ENCODE results near the gene F2R.
A peak's percentile ranks its signal among the peaks of the same experiment; 100 is the strongest.
"Not testable (repeated sequence)": the region's sequence is repeated elsewhere in the genome, so short reads cannot be mapped to it uniquely, and the experiment has no call there.

The F2R gene

DNA sequence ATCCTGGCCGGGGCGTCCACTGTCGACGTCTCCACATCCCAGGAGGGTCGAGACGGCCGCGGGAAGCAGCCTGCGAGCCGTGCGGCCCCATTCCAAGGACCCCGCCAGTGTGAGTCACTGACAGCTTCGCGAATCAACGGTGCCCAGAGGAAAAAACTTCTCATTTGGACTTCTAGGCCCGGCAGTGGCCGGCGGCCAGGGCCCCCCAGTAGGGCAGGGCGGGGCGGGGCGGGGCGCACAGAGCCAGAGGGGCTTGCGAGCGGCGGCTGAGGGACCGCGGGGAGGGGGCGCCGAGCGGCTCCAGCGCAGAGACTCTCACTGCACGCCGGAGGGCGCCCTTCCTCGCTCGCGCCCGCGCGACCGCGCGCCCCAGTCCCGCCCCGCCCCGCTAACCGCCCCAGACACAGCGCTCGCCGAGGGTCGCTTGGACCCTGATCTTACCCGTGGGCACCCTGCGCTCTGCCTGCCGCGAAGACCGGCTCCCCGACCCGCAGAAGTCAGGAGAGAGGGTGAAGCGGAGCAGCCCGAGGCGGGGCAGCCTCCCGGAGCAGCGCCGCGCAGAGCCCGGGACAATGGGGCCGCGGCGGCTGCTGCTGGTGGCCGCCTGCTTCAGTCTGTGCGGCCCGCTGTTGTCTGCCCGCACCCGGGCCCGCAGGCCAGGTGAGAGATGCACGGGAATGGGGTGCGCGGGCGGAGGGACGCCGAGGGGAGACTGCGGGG is at the start of gene F2R:
Gene F2R (plus strand): TSS at position 391 of the 720 bp plus-strand sequence. CDS start 182 bp downstream, at position 573.
- DNase-seq = peak; percentile 67

- DNase-seq = no peak
These were observed 48.4 kb upstream of the F2R start for GRCh38 chr5:76667495-76667894.

GRCh38 chr5:76669245-76669644 is 46.7 kb upstream of the F2R start:
- no peak for DNase-seq

DNA sequence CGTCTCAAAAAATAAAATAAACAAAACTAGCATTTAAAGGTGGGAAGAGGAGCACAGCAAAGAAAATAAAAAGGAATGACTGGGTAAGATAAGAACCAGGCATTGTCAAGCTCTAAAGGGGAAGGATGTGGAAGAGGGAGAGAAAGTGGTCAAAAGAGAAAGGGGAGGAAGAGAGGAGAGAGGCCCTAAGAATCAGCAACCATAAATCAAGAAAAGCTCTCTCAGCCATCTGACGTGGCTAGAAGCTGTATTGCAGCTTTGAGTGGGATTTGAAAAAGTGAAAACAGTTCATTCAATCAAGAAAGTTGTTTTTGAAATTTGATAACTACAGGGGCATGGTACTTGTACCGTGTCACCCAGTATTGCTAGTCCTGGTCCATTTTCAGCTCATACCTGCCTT is 45.4 kb upstream of the F2R start:
- DNase-seq = no peak

- DNase-seq = no peak
These were observed 43.7 kb upstream of the F2R start for GRCh38 chr5:76672242-76672641.

DNA sequence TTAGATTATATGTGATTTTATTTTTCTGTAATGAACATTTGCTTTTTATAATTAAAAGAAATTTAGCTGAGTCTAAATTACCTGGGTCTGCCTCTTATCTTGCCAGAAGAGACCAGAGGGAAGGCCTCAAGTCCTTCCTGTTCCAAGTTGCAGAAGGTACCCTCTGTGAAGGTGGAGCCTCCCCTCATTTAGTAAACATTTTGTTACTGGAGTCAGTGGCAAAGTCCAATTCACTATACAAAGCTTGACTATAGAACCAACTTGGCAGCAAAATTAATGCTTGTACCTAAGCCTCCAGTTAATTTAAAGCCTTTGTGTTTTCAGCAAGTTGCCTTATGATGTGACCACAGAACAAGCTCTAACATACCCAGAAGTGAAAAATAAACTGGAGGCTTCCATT is 42.8 kb upstream of the F2R start:
- no peak for DNase-seq

- DNase-seq = no peak
These were observed 41.4 kb upstream of the F2R start for GRCh38 chr5:76674330-76675066.

DNA sequence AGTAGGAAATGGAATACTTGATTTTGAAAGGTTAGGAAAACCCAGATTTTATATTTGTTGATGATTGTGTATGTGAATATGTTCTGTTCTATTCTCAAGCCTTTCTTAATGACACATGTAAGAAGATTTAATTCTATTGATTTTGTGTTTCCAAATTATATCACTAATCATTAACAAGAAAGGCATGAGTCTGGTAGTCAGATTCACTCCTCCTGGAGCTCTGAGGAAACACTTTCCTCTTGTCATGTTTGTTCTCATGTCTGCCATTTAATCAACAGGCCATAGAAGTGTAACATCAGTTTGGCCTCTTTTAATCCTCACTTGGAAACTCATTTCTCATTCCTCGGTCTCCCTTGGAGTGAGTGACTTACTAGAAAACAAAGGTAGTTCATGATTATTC is 40.6 kb upstream of the F2R start:
- DNase-seq = no peak

DNA sequence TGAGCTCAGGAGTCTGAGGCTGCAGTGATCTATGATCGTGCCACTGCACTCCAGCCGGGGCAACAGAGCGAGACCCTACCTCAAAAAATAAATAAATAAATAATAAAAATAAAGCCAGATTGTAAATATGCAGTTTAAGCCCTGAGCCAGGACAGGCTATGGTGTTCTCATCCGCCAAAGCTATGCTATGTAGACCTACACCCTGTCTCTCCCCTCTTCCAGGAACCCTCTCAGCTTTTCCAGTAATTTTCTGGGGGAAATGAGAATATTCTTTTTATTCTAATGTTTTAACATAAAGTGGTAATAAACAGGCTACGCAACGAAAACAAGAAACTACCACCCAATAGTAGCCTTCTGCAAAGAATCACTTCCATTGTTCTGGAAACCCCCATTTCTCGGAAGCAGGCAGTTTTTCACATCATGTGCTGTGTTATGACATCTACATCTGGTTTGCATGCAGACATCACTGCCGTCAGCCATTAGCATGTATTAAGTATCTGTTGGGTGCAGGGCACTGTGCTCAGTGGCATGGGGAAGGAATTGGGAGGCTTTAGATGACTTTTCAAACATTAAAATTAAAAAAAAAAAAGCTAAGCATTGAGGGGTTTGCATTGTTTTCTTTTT is 38.0 kb upstream of the F2R start:
- no peak for DNase-seq

DNA sequence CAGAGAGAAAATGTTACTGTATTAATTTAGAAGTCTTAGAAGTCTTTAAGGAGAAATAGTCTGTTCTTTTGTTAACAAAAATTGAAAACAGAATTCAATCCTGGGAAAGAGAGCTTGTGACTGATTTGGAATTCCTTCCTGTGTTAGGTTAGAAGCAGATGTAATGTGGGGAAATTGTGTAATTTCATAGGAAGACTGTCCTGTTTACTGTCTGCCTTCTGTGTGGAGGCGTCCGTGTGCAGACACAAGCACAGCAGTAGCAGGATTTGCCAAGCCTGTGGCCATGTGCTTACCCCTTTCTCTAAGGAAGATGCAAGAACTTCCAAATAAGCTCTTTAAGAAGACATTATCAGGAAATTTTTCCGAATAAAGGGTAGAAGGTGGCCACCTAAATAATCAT is 36.7 kb upstream of the F2R start:
- DNase-seq = no peak

GRCh38 chr5:76680826-76681225 is 35.1 kb upstream of the F2R start:
- DNase-seq = not testable (repeated sequence)

- no peak for DNase-seq
These were observed 34.6 kb upstream of the F2R start for GRCh38 chr5:76681287-76681686.

GRCh38 chr5:76682387-76682786 is 33.5 kb upstream of the F2R start:
- DNase-seq = no peak

GRCh38 chr5:76683816-76684731 is 31.9 kb upstream of the F2R start:
- DNase-seq = no peak

DNA sequence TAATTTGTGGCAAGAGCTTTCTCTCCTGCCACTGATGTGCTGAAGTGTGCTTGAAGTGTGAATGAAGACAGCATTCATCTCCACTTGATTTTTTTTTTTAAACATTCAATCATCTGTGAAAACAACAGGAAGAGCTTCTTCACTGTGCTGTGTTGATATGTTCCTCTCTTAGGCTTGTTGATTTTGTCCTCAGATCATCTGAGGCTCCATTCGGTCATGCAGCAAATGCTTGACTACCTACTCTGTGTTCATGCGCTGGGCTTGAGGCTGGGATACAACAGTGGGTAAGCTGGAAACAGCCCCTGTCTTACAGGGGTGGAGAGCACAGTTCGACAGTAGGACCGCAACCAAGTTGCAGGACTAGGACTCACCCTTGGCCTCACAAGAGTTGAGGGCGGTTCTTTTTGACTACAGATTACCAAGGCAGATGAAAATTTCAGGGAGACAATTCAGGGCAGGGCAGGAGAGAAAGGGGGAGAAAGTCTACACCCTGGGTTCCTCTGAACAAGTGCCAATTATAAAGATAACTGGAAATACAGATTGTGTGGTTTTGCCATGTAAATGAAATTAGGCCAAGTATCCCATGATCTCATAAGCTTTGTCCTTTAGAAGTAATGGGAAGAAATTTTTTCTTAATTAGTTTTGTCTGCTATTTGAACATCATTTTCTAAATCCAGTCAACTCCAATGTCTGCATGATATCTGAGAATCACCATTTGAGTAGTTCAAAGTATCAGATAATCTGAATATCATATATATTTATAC is 31.0 kb upstream of the F2R start:
- no peak for DNase-seq

DNA sequence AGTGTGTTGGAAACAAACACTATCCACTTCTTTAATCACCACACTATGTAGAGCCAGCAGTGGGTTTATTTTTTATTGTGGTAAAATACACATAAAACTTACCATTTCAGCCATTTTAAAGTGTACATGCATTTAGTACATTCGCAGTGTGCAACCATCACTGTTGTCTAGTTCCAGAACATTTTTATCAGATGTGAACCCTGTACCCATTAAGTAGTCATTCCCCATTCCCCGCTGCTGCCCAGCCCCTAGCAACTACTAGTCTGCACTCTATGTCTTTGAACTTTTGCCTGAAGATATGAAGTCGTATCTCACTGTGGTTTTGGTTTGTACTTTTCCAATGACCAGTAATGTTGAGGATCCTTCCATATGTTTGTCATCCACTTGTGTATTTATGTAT is 30.2 kb upstream of the F2R start:
- no peak for DNase-seq

DNA sequence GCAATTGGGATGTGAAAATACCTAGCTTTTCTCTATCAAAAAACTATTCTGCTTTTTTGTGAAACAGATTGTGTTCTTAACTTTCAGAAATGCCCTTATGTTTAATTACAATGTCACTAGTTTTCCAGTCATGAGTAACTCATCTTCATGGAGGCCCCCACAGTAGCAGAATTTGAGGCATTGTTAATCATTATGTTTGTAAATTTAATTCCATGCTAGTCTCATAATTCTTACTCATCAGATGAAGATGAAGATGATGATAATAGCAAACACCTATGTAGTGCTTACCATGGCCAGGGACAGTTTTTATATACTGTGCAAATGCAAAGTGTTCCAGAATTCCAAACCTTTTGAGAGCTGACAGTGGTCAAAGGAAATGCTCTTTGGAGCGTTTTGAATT is 27.7 kb upstream of the F2R start:
- no peak for DNase-seq

- no peak for DNase-seq
These were observed 27.1 kb upstream of the F2R start for GRCh38 chr5:76688836-76689235.

DNA sequence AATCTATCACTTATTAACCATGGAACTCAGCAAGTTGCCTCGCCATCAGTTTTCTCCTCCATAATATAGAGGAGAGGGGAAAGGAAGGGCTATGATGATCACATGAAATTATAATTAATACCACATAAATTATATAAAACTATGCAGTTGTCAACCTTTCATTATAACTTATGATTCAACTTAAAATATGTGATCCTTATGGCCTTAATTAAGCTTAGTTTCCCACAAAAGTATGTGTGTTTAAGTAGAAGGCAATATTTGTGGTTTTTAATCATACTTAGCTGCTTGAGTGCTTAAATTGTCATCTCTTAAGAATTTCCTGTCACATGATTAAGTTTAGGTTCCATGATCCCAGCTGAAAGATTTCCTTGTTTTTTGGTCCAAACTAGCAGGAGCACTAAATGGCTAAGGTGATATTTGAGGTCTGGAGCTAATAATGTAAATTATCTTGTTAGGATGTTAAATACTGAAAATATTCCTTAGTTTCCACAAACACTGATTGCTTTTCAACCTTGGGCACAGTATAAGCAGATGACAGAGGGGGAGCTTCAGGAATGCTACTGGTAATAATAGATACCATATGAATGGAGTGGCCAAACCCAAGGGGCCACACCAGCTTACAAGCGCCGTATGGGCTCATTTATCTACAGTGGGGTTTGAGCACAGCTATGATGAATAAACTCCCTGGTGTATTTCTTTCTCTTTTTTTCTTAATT is 26.4 kb upstream of the F2R start:
- no peak for DNase-seq

GRCh38 chr5:76690037-76690679 is 25.8 kb upstream of the F2R start:
- no peak for DNase-seq

All from CD4-positive, alpha-beta T cell treated with Interleukin-10 for 1 hour (primary cell).